Measurements from ENCODE around the gene SLC9B1. TPM values are rescaled to one million over a fixed set of nuclear protein-coding genes. Genes with fewer than 3 reads are reported as not detected.

Gene SLC9B1, protein sequence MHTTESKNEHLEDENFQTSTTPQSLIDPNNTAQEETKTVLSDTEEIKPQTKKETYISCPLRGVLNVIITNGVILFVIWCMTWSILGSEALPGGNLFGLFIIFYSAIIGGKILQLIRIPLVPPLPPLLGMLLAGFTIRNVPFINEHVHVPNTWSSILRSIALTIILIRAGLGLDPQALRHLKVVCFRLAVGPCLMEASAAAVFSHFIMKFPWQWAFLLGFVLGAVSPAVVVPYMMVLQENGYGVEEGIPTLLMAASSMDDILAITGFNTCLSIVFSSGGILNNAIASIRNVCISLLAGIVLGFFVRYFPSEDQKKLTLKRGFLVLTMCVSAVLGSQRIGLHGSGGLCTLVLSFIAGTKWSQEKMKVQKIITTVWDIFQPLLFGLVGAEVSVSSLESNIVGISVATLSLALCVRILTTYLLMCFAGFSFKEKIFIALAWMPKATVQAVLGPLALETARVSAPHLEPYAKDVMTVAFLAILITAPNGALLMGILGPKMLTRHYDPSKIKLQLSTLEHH
- 1 to 10 TPM; 1.6 TPM for total RNA-seq
- under 1 TPM in 1 of 2 donors, not detected in 1; 0.13 TPM for polyA plus RNA-seq
- long read RNA-seq, donor 1, partial matches to known transcripts: 0 of 2 reads
- long read RNA-seq, donor 1, other reads (novel, unspliced or antisense): 2 of 2 reads
- long read RNA-seq, donor 2, partial matches to known transcripts: 0 of 1 reads
- long read RNA-seq, donor 2, other reads (novel, unspliced or antisense): 1 of 1 reads

DNA sequence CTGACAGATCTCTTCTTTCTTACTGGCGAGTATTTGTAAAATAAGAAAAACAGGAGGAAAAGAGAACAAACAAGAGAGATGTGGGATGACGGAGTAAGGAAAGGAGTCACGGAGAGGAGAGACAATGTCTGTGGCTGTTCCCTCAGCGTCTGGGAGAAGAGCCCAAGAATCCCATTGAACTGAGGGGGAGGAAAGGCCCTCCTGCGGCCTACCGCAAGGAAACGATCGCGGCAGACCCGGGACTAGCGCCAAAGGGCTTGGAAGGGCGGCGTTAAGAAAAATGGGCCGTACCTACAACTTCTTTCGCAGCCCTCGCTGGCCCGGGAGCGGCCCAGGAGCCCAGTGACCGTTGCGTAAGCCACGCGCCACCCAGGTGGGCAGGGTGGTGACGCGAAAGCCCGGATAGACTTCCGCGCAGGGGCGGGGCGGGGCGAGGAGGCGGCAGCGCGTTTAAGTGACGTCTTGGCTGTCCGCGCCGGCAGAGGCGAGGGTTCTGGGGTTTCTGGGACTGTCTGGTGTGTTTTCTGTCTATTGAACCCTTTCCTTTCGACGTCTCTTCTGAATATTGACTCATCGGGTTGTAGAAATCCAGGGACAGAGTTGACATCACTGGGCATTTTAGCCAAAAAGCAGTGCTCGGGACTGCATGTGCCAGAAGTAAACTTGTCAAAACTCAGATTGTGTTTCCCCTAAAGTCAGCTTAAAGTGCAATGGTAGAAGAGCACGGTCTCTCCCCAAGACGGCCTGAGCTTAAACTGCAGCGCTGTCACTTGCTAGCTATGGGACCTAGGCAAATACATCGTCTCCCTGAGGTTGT lies at the start of gene SLC9B1:
Gene SLC9B1, minus strand, starts transcription at position 398 of the 817 bp plus-strand sequence. CDS start 27,994 bp downstream, outside the sequence.
- Histone ChIP-seq H3K36me3 (ENCODE audit: control insufficient read depth in 1 of 2, insufficient read depth in 2 of 2, low read length in 1 of 2) (no peaks in the 10 kb centered on the region), H3K4me3 (ENCODE audit: low read length in 2 of 2) (peak within 1 kb of the TSS; percentile 30 to 86), H3K27me3 (ENCODE audit: control insufficient read depth in 1 of 2, insufficient read depth in 2 of 2, low read length in 1 of 2) (no peaks in the 10 kb centered on the region), H3K4me1 (ENCODE audit: control insufficient read depth in 1 of 2, insufficient read depth in 2 of 2, low read length in 2 of 2) (no peaks in the 10 kb centered on the region), H3K27ac (ENCODE audit: low read depth in 1 of 2, low read length in 2 of 2) (peak within 1 kb of the TSS; percentile 84 to 98), H3K9me3 (ENCODE audit: control insufficient read depth, low read length) (no peaks in the 10 kb centered on the region)
- peak; percentile 97 to 99 for DNase-seq
- 1 to 4% methylated on average over 45 to 46 of the region's 46 CpGs for WGBS, 2 donors
- intact Hi-C loops (cut with DNase I): loop anchor here (5.0 to 10.0 kb wide), 4 partner anchors 58 to 675 kb away; partner anchors contain the start of genes SLC9B2 (in 2 of the 2), NFKB1 (in 1 of the 2), SLC39A8 (in 1 of the 2) and UBE2D3 (in 1 of the 2)
- peak; percentile 99 for ATAC-seq (ENCODE audit: low FRiP score)

GRCh38 chr4:103067841-103068547 lies 48.5 kb upstream of the SLC9B1 start:
- Histone ChIP-seq H3K36me3 (ENCODE audit: control insufficient read depth in 1 of 2, insufficient read depth in 2 of 2, low read length in 1 of 2) (peaks cover 0 to 3% of the 10 kb centered on the region in 2 donors), H3K27ac (ENCODE audit: low read depth in 1 of 2, low read length in 2 of 2) (no peak overlapping the region), H3K4me1 (ENCODE audit: control insufficient read depth in 1 of 2, insufficient read depth in 2 of 2, low read length in 2 of 2) (no peaks in the 10 kb centered on the region), H3K27me3 (ENCODE audit: control insufficient read depth in 1 of 2, insufficient read depth in 2 of 2, low read length in 1 of 2) (no peaks in the 10 kb centered on the region), H3K9me3 (ENCODE audit: control insufficient read depth, low read length) (no peaks in the 10 kb centered on the region), H3K4me3 (ENCODE audit: low read length in 2 of 2) (no peak overlapping the region)
- DNase-seq: no peak
- intact Hi-C loops (cut with DNase I): no loop called here
- no peak for ATAC-seq (ENCODE audit: low FRiP score)
- 88% methylated on average over 2 of the region's 2 CpGs for WGBS, 2 donors

- no peak overlapping the region for H3K4me3 ChIP-seq (ENCODE audit: low read length in 2 of 2)
- peaks cover 0 to 1% of the 10 kb centered on the region in 2 donors for H3K36me3 ChIP-seq (ENCODE audit: control insufficient read depth in 1 of 2, insufficient read depth in 2 of 2, low read length in 1 of 2)
- no peak for DNase-seq
- no peaks in the 10 kb centered on the region for H3K4me1 ChIP-seq (ENCODE audit: control insufficient read depth in 1 of 2, insufficient read depth in 2 of 2, low read length in 2 of 2)
- 96 to 97% methylated on average over 2 of the region's 2 CpGs for whole genome bisulfite sequencing, 2 donors
- no peak overlapping the region for H3K27ac ChIP-seq (ENCODE audit: low read depth in 1 of 2, low read length in 2 of 2)
- H3K9me3 ChIP-seq (ENCODE audit: control insufficient read depth, low read length): no peaks in the 10 kb centered on the region
- intact Hi-C loops (cut with DNase I): no loop called here
- ATAC-seq (ENCODE audit: low FRiP score): no peak
- no peaks in the 10 kb centered on the region for H3K27me3 ChIP-seq (ENCODE audit: control insufficient read depth in 1 of 2, insufficient read depth in 2 of 2, low read length in 1 of 2)
These were observed 41.1 kb upstream of the SLC9B1 start for GRCh38 chr4:103060453-103061148.

DNA sequence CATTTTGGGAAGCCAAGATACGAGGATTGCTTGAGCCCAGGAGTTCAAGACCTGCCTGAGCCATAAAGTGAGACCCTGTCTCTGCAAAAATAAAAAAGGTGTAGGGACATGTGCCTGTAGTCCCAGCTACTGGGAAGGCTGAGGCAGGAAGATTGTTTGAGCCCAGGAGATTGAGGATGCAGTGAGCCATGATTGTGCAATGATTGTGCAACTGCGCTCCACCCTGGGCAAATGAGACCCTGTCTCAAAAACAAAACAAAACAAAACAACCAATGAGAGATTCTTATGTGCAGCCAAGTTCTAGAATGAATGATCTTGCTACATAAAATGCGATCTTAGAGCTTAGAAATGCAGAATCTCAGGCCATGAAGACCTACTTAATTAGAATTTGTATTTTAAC lies 34.5 kb upstream of the SLC9B1 start:
- H3K36me3 ChIP-seq (ENCODE audit: control insufficient read depth in 1 of 2, insufficient read depth in 2 of 2, low read length in 1 of 2): no peaks in the 10 kb centered on the region
- H3K27ac ChIP-seq (ENCODE audit: low read depth in 1 of 2, low read length in 2 of 2): no peak overlapping the region
- H3K4me1 ChIP-seq (ENCODE audit: control insufficient read depth in 1 of 2, insufficient read depth in 2 of 2, low read length in 2 of 2): no peaks in the 10 kb centered on the region
- no peaks in the 10 kb centered on the region for H3K9me3 ChIP-seq (ENCODE audit: control insufficient read depth, low read length)
- no peak overlapping the region for H3K4me3 ChIP-seq (ENCODE audit: low read length in 2 of 2)
- WGBS, 2 donors: 96 to 97% methylated on average over 3 of the region's 3 CpGs
- intact Hi-C loops (cut with DNase I): no loop called here
- H3K27me3 ChIP-seq (ENCODE audit: control insufficient read depth in 1 of 2, insufficient read depth in 2 of 2, low read length in 1 of 2): no peaks in the 10 kb centered on the region
- DNase-seq (no peak), ATAC-seq (ENCODE audit: low FRiP score) (no peak)

GRCh38 chr4:103052779-103053178 lies 33.3 kb upstream of the SLC9B1 start:
- ATAC-seq (ENCODE audit: low FRiP score) (no peak), DNase-seq (no peak)
- H3K36me3 ChIP-seq (ENCODE audit: control insufficient read depth in 1 of 2, insufficient read depth in 2 of 2, low read length in 1 of 2): no peaks in the 10 kb centered on the region
- no peaks in the 10 kb centered on the region for H3K27me3 ChIP-seq (ENCODE audit: control insufficient read depth in 1 of 2, insufficient read depth in 2 of 2, low read length in 1 of 2)
- 80 to 81% methylated on average over 3 of the region's 3 CpGs for WGBS, 2 donors
- H3K4me1 ChIP-seq (ENCODE audit: control insufficient read depth in 1 of 2, insufficient read depth in 2 of 2, low read length in 2 of 2): no peaks in the 10 kb centered on the region
- H3K9me3 ChIP-seq (ENCODE audit: control insufficient read depth, low read length): no peaks in the 10 kb centered on the region
- intact Hi-C loops (cut with DNase I): no loop called here
- no peak overlapping the region for H3K27ac ChIP-seq (ENCODE audit: low read depth in 1 of 2, low read length in 2 of 2)
- H3K4me3 ChIP-seq (ENCODE audit: low read length in 2 of 2): no peak overlapping the region

GRCh38 chr4:103052145-103052544 lies 32.6 kb upstream of the SLC9B1 start:
- Histone ChIP-seq H3K9me3 (ENCODE audit: control insufficient read depth, low read length) (no peaks in the 10 kb centered on the region), H3K4me1 (ENCODE audit: control insufficient read depth in 1 of 2, insufficient read depth in 2 of 2, low read length in 2 of 2) (no peaks in the 10 kb centered on the region), H3K36me3 (ENCODE audit: control insufficient read depth in 1 of 2, insufficient read depth in 2 of 2, low read length in 1 of 2) (no peaks in the 10 kb centered on the region), H3K27ac (ENCODE audit: low read depth in 1 of 2, low read length in 2 of 2) (no peak overlapping the region), H3K27me3 (ENCODE audit: control insufficient read depth in 1 of 2, insufficient read depth in 2 of 2, low read length in 1 of 2) (no peaks in the 10 kb centered on the region), H3K4me3 (ENCODE audit: low read length in 2 of 2) (no peak overlapping the region)
- DNase-seq (no peak), ATAC-seq (ENCODE audit: low FRiP score) (no peak)
- intact Hi-C loops (cut with DNase I): no loop called here
- WGBS, 2 donors: 95 to 97% methylated on average over 3 of the region's 3 CpGs

DNA sequence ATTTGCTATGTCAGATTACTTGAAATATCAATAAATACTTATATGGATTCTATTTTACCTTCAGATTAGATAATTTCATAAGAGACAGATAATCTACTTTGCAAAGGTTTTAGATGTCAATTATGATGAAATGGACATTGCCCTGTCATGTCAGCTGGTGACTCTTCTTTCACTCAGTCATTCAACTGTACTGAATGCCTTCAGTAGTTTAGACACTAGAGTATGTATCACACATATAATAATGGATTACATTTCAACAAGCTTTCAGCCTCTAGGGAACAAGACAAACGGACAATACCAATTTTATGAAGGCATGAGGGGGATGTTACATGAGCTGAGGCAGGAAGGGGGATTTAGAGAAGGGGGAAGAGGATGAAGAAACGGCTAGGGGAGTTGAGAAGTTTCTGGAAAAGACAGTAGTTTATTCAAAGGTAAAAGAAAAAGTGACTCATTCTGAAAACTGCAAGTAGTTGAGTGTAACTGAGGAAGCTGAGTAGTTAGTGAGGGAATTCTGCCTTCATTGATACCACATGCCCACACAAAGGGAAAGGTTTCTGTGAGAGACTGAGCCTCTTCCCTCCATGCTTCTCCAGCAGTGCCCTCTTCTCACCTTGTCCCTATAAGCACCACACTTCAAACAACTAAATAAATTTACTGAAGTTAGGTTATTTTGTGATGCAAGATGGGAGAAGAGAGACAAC lies 31.4 kb upstream of the SLC9B1 start:
- Histone ChIP-seq H3K36me3 (ENCODE audit: control insufficient read depth in 1 of 2, insufficient read depth in 2 of 2, low read length in 1 of 2) (no peaks in the 10 kb centered on the region), H3K9me3 (ENCODE audit: control insufficient read depth, low read length) (no peaks in the 10 kb centered on the region), H3K27ac (ENCODE audit: low read depth in 1 of 2, low read length in 2 of 2) (no peak overlapping the region), H3K4me3 (ENCODE audit: low read length in 2 of 2) (no peak overlapping the region), H3K4me1 (ENCODE audit: control insufficient read depth in 1 of 2, insufficient read depth in 2 of 2, low read length in 2 of 2) (no peaks in the 10 kb centered on the region), H3K27me3 (ENCODE audit: control insufficient read depth in 1 of 2, insufficient read depth in 2 of 2, low read length in 1 of 2) (no peaks in the 10 kb centered on the region)
- 34 to 49% methylated on average over 2 of the region's 2 CpGs for WGBS, 2 donors
- intact Hi-C loops (cut with DNase I): no loop called here
- ATAC-seq (ENCODE audit: low FRiP score) (no peak), DNase-seq (no peak)
